Osteoblast (primary cell): Measurements from ENCODE around the gene BPTF. TPM values are rescaled to one million over a fixed set of nuclear protein-coding genes. Genes with fewer than 3 reads are reported as not detected.
"Not testable (repeated sequence)": the region's sequence is repeated elsewhere in the genome, so short reads cannot be mapped to it uniquely, and the experiment has no call there.

Source experiments
- DNase-seq: peaks from one replicate; pipeline ENCODE4 v3.0.0; 2011; ENCODE audit warnings: low spot score, mixed read lengths; ENCODE audit not compliant: insufficient read length; ENCODE audit errors: missing footprints
- H2AFZ ChIP-seq: 2 replicates; pipeline ENCODE4 v1.6.0; 2011; ENCODE audit warnings: mild to moderate bottlenecking, low read length
- H3K27ac ChIP-seq: 2 replicates; pipeline ENCODE4 v1.5.1; 2011; ENCODE audit warnings: mild to moderate bottlenecking, low read depth, low read length, moderate library complexity
- H3K27me3 ChIP-seq: 2 replicates; pipeline ENCODE4 v1.6.0; 2012; ENCODE audit warnings: mild to moderate bottlenecking, control low read depth, inconsistent platforms, low read length, moderate library complexity; ENCODE audit not compliant: insufficient read depth
- H3K36me3 ChIP-seq: 2 replicates; pipeline ENCODE4 v1.5.1; 2011; ENCODE audit warnings: mild to moderate bottlenecking, low read length, control low read depth, moderate library complexity; ENCODE audit not compliant: insufficient read depth
- H3K4me1 ChIP-seq: 2 replicates; pipeline ENCODE4 v1.5.1; 2011; ENCODE audit warnings: mild to moderate bottlenecking, low read length, control low read depth, moderate library complexity; ENCODE audit not compliant: insufficient read depth
- H3K4me2 ChIP-seq: 2 replicates; pipeline ENCODE4 v1.6.0; 2011; ENCODE audit warnings: mild to moderate bottlenecking, low read length; ENCODE audit not compliant: insufficient read depth
- H3K4me3 ChIP-seq: fragments of 200-600 bp; sonication (generic); 3 replicates; pipeline ENCODE4 v1.5.1; 2012; ENCODE audit warnings: mild to moderate bottlenecking, low read length, inconsistent platforms; ENCODE audit not compliant: insufficient read depth
- H3K79me2 ChIP-seq: 2 replicates; pipeline ENCODE4 v1.6.0; 2012; ENCODE audit warnings: mild to moderate bottlenecking, low read length, control low read depth, inconsistent platforms; ENCODE audit not compliant: insufficient read depth
- H3K9me3 ChIP-seq: 2 replicates; pipeline ENCODE4 v1.5.1; 2011; ENCODE audit warnings: low read depth, low read length, control low read depth
- H4K20me1 ChIP-seq: 2 replicates; pipeline ENCODE4 v1.6.0; 2012; ENCODE audit warnings: mild to moderate bottlenecking, low read length, control low read depth; ENCODE audit not compliant: insufficient read depth
- total RNA-seq: library from RNA; depleted of rRNA; stranded (reverse); fragments of >200 nt; gene quantifications from 2 replicates; pipeline ENCODE4 v1.2.3, GENCODE V29; 2012
- TF ChIP-seq, protein P1 (sequence below): IDR thresholded peaks from 2 replicates; pipeline ENCODE4 v1.5.1; 2011; ENCODE audit warnings: mild to moderate bottlenecking, low read depth, low read length, moderate library complexity; ENCODE audit errors: extremely low read depth

BPTF gene
- total RNA-seq, 1 donor: 59.7 TPM

DNA sequence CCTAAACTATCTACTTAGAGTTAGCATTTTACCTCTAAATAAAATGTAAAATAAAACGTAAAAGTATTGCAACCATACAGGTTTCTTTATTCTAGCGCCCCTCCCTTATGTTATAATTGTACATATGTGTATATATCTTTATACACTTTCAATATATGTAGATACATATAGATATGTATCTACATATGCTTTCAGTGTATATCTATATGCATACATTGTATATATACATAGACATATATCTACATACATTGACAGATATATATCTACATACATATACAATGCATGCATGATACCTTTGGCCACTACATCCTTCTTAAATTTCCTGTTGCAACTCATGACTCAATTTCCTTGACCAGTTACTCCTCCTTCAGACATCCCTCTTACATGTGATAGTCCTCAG, 16.7 kb downstream of the BPTF start:
- no peak overlapping the region for H3K27ac ChIP-seq
- TF ChIP-seq, protein P1, sequence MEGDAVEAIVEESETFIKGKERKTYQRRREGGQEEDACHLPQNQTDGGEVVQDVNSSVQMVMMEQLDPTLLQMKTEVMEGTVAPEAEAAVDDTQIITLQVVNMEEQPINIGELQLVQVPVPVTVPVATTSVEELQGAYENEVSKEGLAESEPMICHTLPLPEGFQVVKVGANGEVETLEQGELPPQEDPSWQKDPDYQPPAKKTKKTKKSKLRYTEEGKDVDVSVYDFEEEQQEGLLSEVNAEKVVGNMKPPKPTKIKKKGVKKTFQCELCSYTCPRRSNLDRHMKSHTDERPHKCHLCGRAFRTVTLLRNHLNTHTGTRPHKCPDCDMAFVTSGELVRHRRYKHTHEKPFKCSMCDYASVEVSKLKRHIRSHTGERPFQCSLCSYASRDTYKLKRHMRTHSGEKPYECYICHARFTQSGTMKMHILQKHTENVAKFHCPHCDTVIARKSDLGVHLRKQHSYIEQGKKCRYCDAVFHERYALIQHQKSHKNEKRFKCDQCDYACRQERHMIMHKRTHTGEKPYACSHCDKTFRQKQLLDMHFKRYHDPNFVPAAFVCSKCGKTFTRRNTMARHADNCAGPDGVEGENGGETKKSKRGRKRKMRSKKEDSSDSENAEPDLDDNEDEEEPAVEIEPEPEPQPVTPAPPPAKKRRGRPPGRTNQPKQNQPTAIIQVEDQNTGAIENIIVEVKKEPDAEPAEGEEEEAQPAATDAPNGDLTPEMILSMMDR: no peak
- peaks cover 6% of the 10 kb centered on the region for H3K4me1 ChIP-seq
- peaks cover 87% of the 10 kb centered on the region for H3K79me2 ChIP-seq
- DNase-seq: no peak
- no peaks in the 10 kb centered on the region for H3K36me3 ChIP-seq
- H4K20me1 ChIP-seq: peaks cover 32% of the 10 kb centered on the region
- H3K9me3 ChIP-seq: no peaks in the 10 kb centered on the region
- H2AFZ ChIP-seq: no peak overlapping the region
- H3K4me2 ChIP-seq: no peak overlapping the region
- H3K4me3 ChIP-seq: no peak overlapping the region
- H3K27me3 ChIP-seq: no peaks in the 10 kb centered on the region

GRCh38 chr17:67842648-67843047, 17.3 kb downstream of the BPTF start:
- no peaks in the 10 kb centered on the region for H3K4me1 ChIP-seq
- H2AFZ ChIP-seq: no peak overlapping the region
- H3K9me3 ChIP-seq: no peaks in the 10 kb centered on the region
- no peaks in the 10 kb centered on the region for H3K36me3 ChIP-seq
- no peaks in the 10 kb centered on the region for H3K27me3 ChIP-seq
- no peak for DNase-seq
- peaks cover 87% of the 10 kb centered on the region for H3K79me2 ChIP-seq
- H3K27ac ChIP-seq: no peak overlapping the region
- H4K20me1 ChIP-seq: peaks cover 33% of the 10 kb centered on the region
- no peak overlapping the region for H3K4me3 ChIP-seq
- no peak overlapping the region for H3K4me2 ChIP-seq
- TF ChIP-seq, protein P1: no peak

- H2AFZ ChIP-seq: no peak overlapping the region
- H3K79me2 ChIP-seq: peaks cover 87% of the 10 kb centered on the region
- H4K20me1 ChIP-seq: peaks cover 38% of the 10 kb centered on the region
- H3K36me3 ChIP-seq: no peaks in the 10 kb centered on the region
- no peak overlapping the region for H3K4me3 ChIP-seq
- no peak for DNase-seq
- TF ChIP-seq, protein P1: no peak
- H3K9me3 ChIP-seq: no peaks in the 10 kb centered on the region
- H3K4me2 ChIP-seq: no peak overlapping the region
- H3K27me3 ChIP-seq: no peaks in the 10 kb centered on the region
- no peaks in the 10 kb centered on the region for H3K4me1 ChIP-seq
- no peak overlapping the region for H3K27ac ChIP-seq
Measured at GRCh38 chr17:67845374-67845773, 20.1 kb downstream of the BPTF start.

GRCh38 chr17:67848189-67848588, 22.9 kb downstream of the BPTF start:
- H4K20me1 ChIP-seq: peaks cover 48% of the 10 kb centered on the region
- not testable (repeated sequence) for H3K36me3 ChIP-seq, H3K4me2 ChIP-seq, H3K27me3 ChIP-seq, DNase-seq, H2AFZ ChIP-seq, H3K4me3 ChIP-seq, H3K9me3 ChIP-seq, H3K27ac ChIP-seq, H3K4me1 ChIP-seq
- peaks cover 89% of the 10 kb centered on the region for H3K79me2 ChIP-seq

- H3K4me3 ChIP-seq, H3K4me2 ChIP-seq, H2AFZ ChIP-seq, H3K9me3 ChIP-seq, H3K27ac ChIP-seq, H3K4me1 ChIP-seq, DNase-seq, H3K36me3 ChIP-seq, H3K27me3 ChIP-seq: not testable (repeated sequence)
- peaks cover 93% of the 10 kb centered on the region for H3K79me2 ChIP-seq
- peaks cover 50% of the 10 kb centered on the region for H4K20me1 ChIP-seq
Measured at GRCh38 chr17:67848846-67849245, 23.5 kb downstream of the BPTF start.
